ENCODE measurements around the gene ESAM. TPM values are rescaled to one million over a fixed set of nuclear protein-coding genes. Genes with fewer than 3 reads are reported as not detected.

ESAM gene
- polyA plus RNA-seq, 1 donor from 2014 or later: 0.77 TPM

GRCh38 chr11:124796312-124796711, 34.2 kb upstream of the ESAM start:
- Histone ChIP-seq H3K9me3 (ENCODE audit: low read length) (no peaks in the 10 kb centered on the region), H3K9ac (ENCODE audit: low read length) (no peak overlapping the region), H3K4me3 (ENCODE audit: low read length) (no peak overlapping the region), H3K36me3 (ENCODE audit: insufficient read depth, low read length) (no peaks in the 10 kb centered on the region), H3F3A (ENCODE audit: insufficient read depth, low read length, poor library complexity, severe bottlenecking) (peaks cover 4% of the 10 kb centered on the region), H2AFZ (ENCODE audit: low read depth, low read length) (no peak overlapping the region), H3K27ac (ENCODE audit: low read length) (no peak overlapping the region), H3K27me3 (ENCODE audit: insufficient read depth, low read depth, low read length) (no peaks in the 10 kb centered on the region), H3K4me2 (ENCODE audit: low read length) (no peak overlapping the region), H3K79me2 (replicated peaks; ENCODE audit: insufficient read depth, low read length) (peaks cover 80% of the 10 kb centered on the region), H4K20me1 (ENCODE audit: insufficient read depth) (peaks cover 3% of the 10 kb centered on the region), H3K9me2 (ENCODE audit: insufficient read depth, low read length) (no peaks in the 10 kb centered on the region)
- TF ChIP-seq RAD21 (conservative IDR thresholded peaks at IDR 0.05) (no peak), MXI1 (conservative IDR thresholded peaks at IDR 0.05; ENCODE audit: poor library complexity, severe bottlenecking) (no peak), EP300 (conservative IDR thresholded peaks at IDR 0.05; ENCODE audit: poor library complexity, severe bottlenecking) (no peak), EZH2 (IDR thresholded peaks at IDR 0.05; ENCODE audit: borderline replicate concordance, insufficient read depth, low read length, poor library complexity, severe bottlenecking) (no peak), CTCF (IDR thresholded peaks at IDR 0.05; ENCODE audit: poor library complexity, severe bottlenecking) (no peak), POLR2AphosphoS5 (IDR thresholded peaks at IDR 0.05) (no peak), TAF1 (IDR thresholded peaks at IDR 0.05; ENCODE audit: low read depth) (no peak), REST (IDR thresholded peaks at IDR 0.05; ENCODE audit: borderline replicate concordance) (no peak)

- H4K20me1 ChIP-seq (ENCODE audit: insufficient read depth): peaks cover 3% of the 10 kb centered on the region
- H3K27ac ChIP-seq (ENCODE audit: low read length): no peak overlapping the region
- H3K36me3 ChIP-seq (ENCODE audit: insufficient read depth, low read length): no peaks in the 10 kb centered on the region
- no peak overlapping the region for H3K4me2 ChIP-seq (ENCODE audit: low read length)
- H3K4me3 ChIP-seq (ENCODE audit: low read length): no peak overlapping the region
- H2AFZ ChIP-seq (ENCODE audit: low read depth, low read length): no peak overlapping the region
- H3K9ac ChIP-seq (ENCODE audit: low read length): no peak overlapping the region
- peaks cover 4% of the 10 kb centered on the region for H3F3A ChIP-seq (ENCODE audit: insufficient read depth, low read length, poor library complexity, severe bottlenecking)
- H3K9me3 ChIP-seq (ENCODE audit: low read length): no peaks in the 10 kb centered on the region
- TF ChIP-seq SMC3 (conservative IDR thresholded peaks at IDR 0.05; ENCODE audit: poor library complexity) (peak; percentile 21), MXI1 (conservative IDR thresholded peaks at IDR 0.05; ENCODE audit: poor library complexity, severe bottlenecking) (no peak), EP300 (conservative IDR thresholded peaks at IDR 0.05; ENCODE audit: poor library complexity, severe bottlenecking) (no peak), EZH2 (IDR thresholded peaks at IDR 0.05; ENCODE audit: borderline replicate concordance, insufficient read depth, low read length, poor library complexity, severe bottlenecking) (no peak), RAD21 (conservative IDR thresholded peaks at IDR 0.05) (peak; percentile 33), TAF1 (IDR thresholded peaks at IDR 0.05; ENCODE audit: low read depth) (no peak), CTCF (IDR thresholded peaks at IDR 0.05; ENCODE audit: poor library complexity, severe bottlenecking) (peak; percentile 54), POLR2AphosphoS5 (IDR thresholded peaks at IDR 0.05) (no peak), REST (IDR thresholded peaks at IDR 0.05; ENCODE audit: borderline replicate concordance) (no peak)
- H3K79me2 ChIP-seq (replicated peaks; ENCODE audit: insufficient read depth, low read length): peaks cover 97% of the 10 kb centered on the region
- no peaks in the 10 kb centered on the region for H3K9me2 ChIP-seq (ENCODE audit: insufficient read depth, low read length)
- no peaks in the 10 kb centered on the region for H3K27me3 ChIP-seq (ENCODE audit: insufficient read depth, low read depth, low read length)
Measured at GRCh38 chr11:124793466-124794278, 31.6 kb upstream of the ESAM start.
